K562 treated with DMSO at 1 percent for 48 hours (cell line): ENCODE results near the gene PAIP1. TPM values are rescaled to one million over a fixed set of nuclear protein-coding genes. Genes with fewer than 3 reads are reported as not detected.

Source experiments
- total RNA-seq: library from RNA; unstranded; fragments of 300-600 nt; gene quantifications from 2 replicates; pipeline ENCODE4 v1.2.3, GENCODE V29; 2022; ENCODE audit warnings: low replicate concordance; ENCODE audit errors: extremely low read depth

The PAIP1 gene, protein sequence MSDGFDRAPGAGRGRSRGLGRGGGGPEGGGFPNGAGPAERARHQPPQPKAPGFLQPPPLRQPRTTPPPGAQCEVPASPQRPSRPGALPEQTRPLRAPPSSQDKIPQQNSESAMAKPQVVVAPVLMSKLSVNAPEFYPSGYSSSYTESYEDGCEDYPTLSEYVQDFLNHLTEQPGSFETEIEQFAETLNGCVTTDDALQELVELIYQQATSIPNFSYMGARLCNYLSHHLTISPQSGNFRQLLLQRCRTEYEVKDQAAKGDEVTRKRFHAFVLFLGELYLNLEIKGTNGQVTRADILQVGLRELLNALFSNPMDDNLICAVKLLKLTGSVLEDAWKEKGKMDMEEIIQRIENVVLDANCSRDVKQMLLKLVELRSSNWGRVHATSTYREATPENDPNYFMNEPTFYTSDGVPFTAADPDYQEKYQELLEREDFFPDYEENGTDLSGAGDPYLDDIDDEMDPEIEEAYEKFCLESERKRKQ
- total RNA-seq = not detected in 2 replicates

DNA sequence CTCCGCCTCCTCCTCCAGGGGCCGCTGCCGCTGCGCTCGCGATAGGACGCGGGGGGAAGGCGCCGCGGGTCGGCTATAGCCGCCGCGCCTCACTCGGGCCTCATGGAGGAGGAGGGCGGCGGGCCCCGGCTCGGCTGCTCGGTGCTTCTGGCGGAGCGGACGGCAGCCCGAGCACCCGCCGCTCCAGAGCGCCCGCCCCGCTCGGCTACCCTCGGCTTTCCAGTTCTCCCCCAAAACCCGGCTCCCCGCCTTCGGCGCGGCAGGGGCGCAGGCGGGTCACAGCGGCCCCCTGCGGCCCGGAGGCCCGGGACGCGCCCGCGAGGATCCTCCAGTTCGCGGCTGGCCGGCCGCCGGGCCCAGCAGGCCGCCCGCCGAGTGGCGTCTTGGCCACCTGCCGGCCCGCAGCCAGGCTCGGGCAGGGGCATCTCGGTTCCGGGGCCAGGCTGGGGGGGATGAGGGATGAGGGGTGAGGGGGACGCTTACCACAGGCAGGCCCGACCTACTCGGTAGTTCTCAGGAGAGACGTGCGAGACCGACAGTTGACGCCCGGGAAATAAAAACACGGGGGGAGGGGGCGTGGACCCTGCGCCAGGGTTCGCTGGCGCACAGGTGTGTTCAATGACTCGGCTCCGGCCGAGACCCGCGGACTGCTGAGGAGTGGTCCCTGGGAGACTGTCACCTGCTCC is at the start of gene PAIP1:
TSS of gene PAIP1 (minus strand) at position 221 of the 686 bp plus-strand sequence. CDS start 231 bp downstream, outside the sequence.

DNA sequence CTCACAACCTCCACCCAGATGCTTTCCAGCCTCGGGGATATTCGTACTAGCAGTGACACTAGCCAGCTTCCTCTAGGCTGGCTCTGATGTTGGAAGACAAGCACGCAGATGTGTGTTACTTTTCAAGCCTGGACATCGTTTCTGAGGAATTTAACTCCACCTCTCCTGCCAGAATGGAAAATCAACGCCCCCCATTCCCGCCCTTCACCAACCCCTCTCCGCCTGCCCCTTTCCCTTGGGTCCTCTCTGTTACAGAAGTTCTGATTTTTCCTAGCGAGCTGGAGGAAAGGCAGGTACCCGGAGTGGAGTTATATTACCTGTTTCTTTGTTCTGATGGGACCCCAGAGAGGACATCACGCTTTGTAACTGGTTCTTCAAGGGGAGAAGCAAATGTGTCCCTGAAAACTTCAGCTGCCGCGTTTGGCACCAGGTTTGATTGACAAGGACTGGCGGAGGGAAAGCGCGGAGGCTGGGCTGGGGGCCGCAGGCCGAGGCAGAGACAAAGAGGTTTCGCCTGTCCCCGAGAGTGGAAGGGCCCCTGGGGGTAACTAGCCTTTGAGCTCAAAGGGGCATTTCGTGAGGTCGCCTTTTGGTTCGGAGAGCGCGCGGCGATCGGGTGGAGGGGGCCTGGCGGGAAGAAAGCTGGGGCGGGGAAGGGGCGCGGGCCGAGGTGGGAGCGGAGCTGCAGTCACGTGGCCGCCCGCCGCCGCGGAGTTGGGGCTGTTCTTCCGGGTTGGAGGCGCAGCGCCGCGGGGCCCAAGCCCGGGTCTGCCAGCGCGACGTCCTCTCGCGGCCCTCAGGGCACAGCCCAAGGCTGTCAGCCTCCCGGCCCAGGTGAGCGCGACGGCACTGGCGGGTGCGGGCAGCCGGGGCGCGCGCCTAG is 45.8 kb upstream of the PAIP1 start, which contains the start of gene NNT:
TSS of gene NNT (plus strand) at position 720 of the 883 bp plus-strand sequence. CDS start 6,016 bp downstream, outside the sequence.

DNA sequence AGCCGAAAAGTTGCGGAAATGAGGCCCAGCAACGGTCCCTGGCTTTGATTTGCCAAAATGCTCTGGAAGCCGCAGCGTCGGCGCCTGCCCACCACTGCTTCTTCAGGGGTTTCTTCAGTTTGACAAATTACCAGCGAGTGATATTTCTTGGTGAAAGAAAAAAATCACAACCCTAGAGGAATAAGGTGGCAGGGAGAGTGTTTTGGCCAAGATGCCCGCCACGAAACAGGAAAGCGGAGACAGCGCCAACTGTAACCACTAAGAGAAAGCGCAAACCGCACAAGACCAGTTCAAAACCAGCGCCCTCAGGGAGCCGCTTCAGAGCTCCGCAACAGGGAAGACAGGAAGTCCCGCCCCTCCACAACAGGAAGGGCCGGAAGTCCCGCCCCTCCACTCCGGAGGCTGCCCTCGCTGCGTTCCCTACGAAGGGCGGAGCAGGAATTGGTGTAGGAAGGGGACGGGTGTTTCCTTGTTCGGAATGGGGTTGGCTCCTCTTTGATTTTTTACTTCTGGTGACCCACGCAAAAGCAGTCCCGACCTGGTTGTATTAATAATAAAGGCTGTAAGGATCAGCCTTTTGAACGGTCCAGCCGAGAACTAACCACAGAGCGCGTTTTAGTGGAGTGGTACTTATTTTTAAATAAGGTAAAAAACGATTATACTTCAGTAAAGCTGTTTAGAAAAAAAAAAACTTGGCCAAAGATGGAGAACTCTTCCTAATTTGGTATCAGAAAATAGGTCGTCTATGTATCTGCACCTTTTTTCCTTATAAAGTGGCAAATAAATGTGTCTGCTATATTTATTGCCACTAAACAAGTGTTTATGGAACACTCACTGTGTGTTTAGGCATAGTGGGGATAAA is 41.8 kb downstream of the PAIP1 start, which contains the start of gene C5orf34:
TSS of gene C5orf34 (minus strand) at position 333 of the 862 bp plus-strand sequence. CDS start 5,809 bp downstream, outside the sequence.

DNA sequence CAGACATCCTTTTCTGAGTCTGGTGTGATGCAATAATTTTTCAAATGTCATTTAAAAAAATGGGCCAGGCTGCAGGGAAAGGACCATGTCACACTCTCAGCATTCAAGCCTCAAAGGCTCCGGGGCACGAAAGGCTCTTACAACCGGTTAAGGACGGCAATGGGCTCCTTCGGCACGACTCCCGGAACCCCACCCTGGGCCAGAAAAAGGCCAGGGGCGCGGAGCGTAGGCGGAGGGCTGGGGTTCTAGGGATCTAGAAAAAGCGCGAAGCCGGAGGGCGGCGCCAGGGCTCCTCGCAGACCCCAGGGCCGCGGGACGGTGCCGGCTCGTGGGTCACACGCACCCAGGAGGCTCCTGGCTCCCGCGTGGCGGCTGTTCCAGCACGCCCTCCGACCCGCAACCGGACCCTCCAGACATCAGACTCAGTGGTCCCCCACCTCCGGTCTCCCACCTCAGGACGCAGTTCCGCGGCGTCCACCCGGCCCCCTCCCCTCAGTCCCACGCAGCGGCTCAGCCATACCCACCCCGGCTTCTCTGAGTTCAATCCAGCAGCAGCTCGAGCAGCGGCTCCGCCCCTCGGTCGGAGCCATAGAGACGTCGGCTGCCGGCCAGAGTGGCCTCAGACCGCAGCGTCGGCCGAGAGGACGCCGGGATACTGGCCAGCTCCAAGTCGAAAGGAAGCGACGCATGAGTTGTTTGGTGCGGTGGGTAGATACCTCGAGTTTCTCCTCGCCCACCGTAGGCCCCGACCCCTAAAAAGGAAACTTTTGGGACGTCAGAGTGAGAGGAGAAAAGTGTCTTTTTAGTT is 73.4 kb downstream of the PAIP1 start, which contains the start of gene TMEM267:
TSS of gene TMEM267 (minus strand) at position 568 of the 808 bp plus-strand sequence. CDS start 29,896 bp downstream, outside the sequence.

Other genes starting within 250 kb of the PAIP1 start
- gene HMGCS1, start 243.7 kb downstream of the PAIP1 start, total RNA-seq = not detected in 2 replicates
- gene CCL28, start 144.7 kb downstream of the PAIP1 start, total RNA-seq = not detected in 2 replicates
- gene TMEM267, start 73.2 kb downstream of the PAIP1 start, total RNA-seq = not detected in 2 replicates
- gene C5orf34, start 41.9 kb downstream of the PAIP1 start, total RNA-seq = not detected in 2 replicates
- not detected in 2 replicates for gene NNT, start 46.1 kb upstream of the PAIP1 start, total RNA-seq